H1 (cell line): ENCODE results near the gene LTC4S. TPM values are rescaled to one million over a fixed set of nuclear protein-coding genes. Genes with fewer than 3 reads are reported as not detected.
A peak's percentile ranks its signal among the peaks of the same experiment; 100 is the strongest.

Experiments
- BCL11A ChIP-seq, 2 experiments: IDR thresholded peaks; one replicate each; pipeline ENCODE4 v1.6.1; 2011; ENCODE audit warnings: low read depth in 2 of 2, low read length in 2 of 2, mild to moderate bottlenecking in 2 of 2
- CHD1 ChIP-seq: IDR thresholded peaks from 2 replicates; pipeline ENCODE4 v1.6.1; 2012; ENCODE audit warnings: low read depth, low read length, improper control_type of control experiment
- CHD2 ChIP-seq: IDR thresholded peaks from 2 replicates; pipeline ENCODE4 v1.6.1; 2012; ENCODE audit warnings: low read length, improper control_type of control experiment
- CREB1 ChIP-seq: IDR thresholded peaks from 2 replicates; pipeline ENCODE4 v1.6.1; 2012; ENCODE audit warnings: inconsistent platforms
- EGR1 ChIP-seq: IDR thresholded peaks from 2 replicates; pipeline ENCODE4 v1.6.1; 2011; ENCODE audit warnings: low read depth, low read length, borderline replicate concordance
- EZH2 ChIP-seq: fragments of 200-600 bp; sonication (generic); IDR thresholded peaks from 2 replicates; pipeline ENCODE4 v1.7.1; 2012; ENCODE audit warnings: low read depth, mild to moderate bottlenecking, moderate library complexity, low read length, inconsistent platforms; ENCODE audit not compliant: severe bottlenecking
- GTF2F1 ChIP-seq: IDR thresholded peaks from 2 replicates; pipeline ENCODE4 v1.6.1; 2012; ENCODE audit warnings: low read depth, low read length, improper control_type of control experiment, borderline replicate concordance
- HDAC2 ChIP-seq, 2 experiments: fragments of 300-600 bp in 1 of 2; sonication (generic) in 1 of 2; IDR thresholded peaks; 2 replicates each; pipeline ENCODE4 v1.6.1; 2011 to 2012; ENCODE audit warnings: low read depth in 2 of 2, low read length in 2 of 2, mild to moderate bottlenecking in 2 of 2, moderate library complexity in 2 of 2, borderline replicate concordance in 1 of 2, inconsistent platforms in 1 of 2
- HDAC6 ChIP-seq: IDR thresholded peaks from one replicate; pipeline ENCODE4 v1.7.1; 2012; ENCODE audit warnings: low read depth, mild to moderate bottlenecking, inconsistent platforms, low read length, moderate library complexity
- JUN ChIP-seq: IDR thresholded peaks from 2 replicates; pipeline ENCODE4 v1.6.1; 2011; ENCODE audit warnings: low read depth, mild to moderate bottlenecking, improper control_type of control experiment, low read length
- MAX ChIP-seq: IDR thresholded peaks from 2 replicates; pipeline ENCODE4 v1.6.1; 2012; ENCODE audit warnings: inconsistent platforms
- NRF1 ChIP-seq: IDR thresholded peaks from 2 replicates; pipeline ENCODE4 v1.6.1; 2011; ENCODE audit warnings: mild to moderate bottlenecking, low read depth, low read length, improper control_type of control experiment
- POU5F1 ChIP-seq: IDR thresholded peaks from 2 replicates; pipeline ENCODE4 v1.6.1; 2011; ENCODE audit warnings: low read depth, mild to moderate bottlenecking, low read length, moderate library complexity
- RBBP5 ChIP-seq: IDR thresholded peaks from 2 replicates; pipeline ENCODE4 v1.7.1; 2012; ENCODE audit warnings: low read depth, mild to moderate bottlenecking, inconsistent platforms, low read length, moderate library complexity, borderline replicate concordance
- SIN3A ChIP-seq, 2 experiments: IDR thresholded peaks in 1 of 2; conservative IDR thresholded peaks in 1 of 2; 2 replicates each; pipeline ENCODE4 v1.6.1; 2011 to 2012; ENCODE audit warnings: low read length in 2 of 2, improper control_type of control experiment in 1 of 2, low read depth in 1 of 2, mild to moderate bottlenecking in 1 of 2
- SIRT6 ChIP-seq: IDR thresholded peaks from one replicate; pipeline ENCODE4 v1.7.1; 2012; ENCODE audit warnings: low read length, inconsistent platforms
- SP1 ChIP-seq: IDR thresholded peaks from 2 replicates; pipeline ENCODE4 v1.6.1; 2011; ENCODE audit warnings: low read depth, low read length
- SP2 ChIP-seq: IDR thresholded peaks from 2 replicates; pipeline ENCODE4 v1.6.1; 2012; ENCODE audit warnings: mild to moderate bottlenecking, low read length, inconsistent platforms
- SUZ12 ChIP-seq: fragments of 200-600 bp; sonication (generic); IDR thresholded peaks from 2 replicates; pipeline ENCODE4 v1.6.1; 2012; ENCODE audit warnings: mild to moderate bottlenecking, inconsistent platforms, low read length, moderate library complexity, mixed read lengths
- TAF7 ChIP-seq: optimal IDR thresholded peaks from 2 replicates; pipeline ENCODE3; 2011; ENCODE audit warnings: low read depth, mild to moderate bottlenecking, inconsistent platforms, low read length, moderate library complexity, borderline replicate concordance
- ZNF274 ChIP-seq: IDR thresholded peaks from 2 replicates; pipeline ENCODE4 v1.7.0; 2012; ENCODE audit warnings: low read length, borderline replicate concordance; ENCODE audit errors: extremely low read depth
- polyA plus RNA-seq, 7 experiments: library from polyadenylated mRNA; depleted of rRNA in 3 of 7; stranded (reverse) in 5 of 7; unstranded in 2 of 7; fragments of >200 nt in 5 of 7; fragments of 200-250 nt in 2 of 7; gene quantifications; 1 replicate in 5 of 7; 2 replicates in 1 of 7; 4 replicates in 1 of 7; pipeline versions ENCODE4 v1.2.1 to v1.2.3, GENCODE V29; 2011 to 2013; ENCODE audit warnings: missing spikeins in 2 of 7, mixed read lengths in 2 of 7
- total RNA-seq: library from RNA; stranded (reverse); fragmentation: NEBNext Ultra II Directional; extraction: Animal tissue kit (Norgen Biotek cat#: 25700); gene quantifications from 2 replicates; pipeline ENCODE4 v1.2.1, GENCODE V29; 2021
- TF ChIP-seq, protein P1 (sequence below): IDR thresholded peaks from 2 replicates; pipeline ENCODE4 v1.6.1; 2012; ENCODE audit warnings: inconsistent platforms

LTC4S gene
- total and polyA plus RNA-seq, 2 of the 8 experiments (the other 6 are each of a cell fraction or from before 2014, with no cell fraction given), result 2.2 to 3.7 TPM

DNA sequence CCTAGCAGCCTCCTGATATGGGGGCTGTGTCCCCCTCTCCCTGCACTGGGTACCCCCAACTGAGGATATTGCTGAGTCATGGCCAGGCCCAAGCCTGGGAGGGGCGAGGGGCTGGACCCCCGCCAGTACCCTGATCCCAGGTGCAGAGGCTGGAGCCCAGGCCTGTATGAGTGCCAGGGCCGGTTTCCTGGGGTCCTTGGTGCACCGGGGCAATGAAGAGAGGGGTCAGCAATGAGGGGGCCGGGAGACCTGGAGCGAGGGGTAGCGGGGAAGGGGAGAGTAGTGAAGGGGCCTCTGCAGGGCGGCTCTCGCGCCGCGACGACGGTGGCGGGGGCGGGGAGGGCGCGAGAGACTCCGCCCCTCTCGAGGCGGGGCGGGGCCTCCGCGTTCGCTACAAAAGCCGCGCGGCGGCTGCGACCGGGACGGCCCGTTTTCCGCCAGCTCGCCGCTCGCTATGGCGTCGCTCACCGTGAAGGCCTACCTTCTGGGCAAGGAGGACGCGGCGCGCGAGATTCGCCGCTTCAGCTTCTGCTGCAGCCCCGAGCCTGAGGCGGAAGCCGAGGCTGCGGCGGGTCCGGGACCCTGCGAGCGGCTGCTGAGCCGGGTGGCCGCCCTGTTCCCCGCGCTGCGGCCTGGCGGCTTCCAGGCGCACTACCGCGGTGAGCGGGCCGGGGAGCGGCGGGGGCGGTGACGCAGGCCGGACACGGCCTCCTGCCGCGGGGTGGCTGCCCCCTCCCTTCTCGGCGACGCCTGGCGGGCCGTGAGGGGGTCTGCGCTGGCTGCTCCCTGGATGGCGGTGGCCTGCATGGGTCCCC, 26.9 kb downstream of the LTC4S start, which contains the start of gene SQSTM1 (continued):
- TF ChIP-seq CHD2 (no peak), TAF7 (no peak), SIRT6 (no peak), JUN (no peak), HDAC6 (no peak), NRF1 (no peak), EGR1 (peak; percentile 75; the same call in 1 of the 2 replicates), SIN3A (conservative IDR thresholded peaks at IDR 0.05 in 1 of 2, IDR thresholded peaks at IDR 0.05 in 1 of 2; ENCODE audit: low read depth in 1 of 2, low read length in 2 of 2) (peak in 1 of 2 experiments; percentile 77; a peak in 2 of 4 replicates), MAX (peak; percentile 31; the same call in 1 of the 2 replicates), ZNF274 (no peak), POU5F1 (no peak), RBBP5 (no peak; the same call in 1 of the 2 replicates), CREB1 (peak; percentile 68; the same call in 1 of the 2 replicates), SP2 (no peak), BCL11A (IDR thresholded peaks at IDR 0.05; ENCODE audit: low read depth in 2 of 2, low read length in 2 of 2) (no peak), HDAC2 (IDR thresholded peaks at IDR 0.05; ENCODE audit: borderline replicate concordance in 1 of 2, low read depth in 2 of 2, low read length in 2 of 2) (no peak), SP1 (no peak), CHD1 (no peak), GTF2F1 (no peak), EZH2 (no peak), SUZ12 (no peak)
- TF ChIP-seq, protein P1, sequence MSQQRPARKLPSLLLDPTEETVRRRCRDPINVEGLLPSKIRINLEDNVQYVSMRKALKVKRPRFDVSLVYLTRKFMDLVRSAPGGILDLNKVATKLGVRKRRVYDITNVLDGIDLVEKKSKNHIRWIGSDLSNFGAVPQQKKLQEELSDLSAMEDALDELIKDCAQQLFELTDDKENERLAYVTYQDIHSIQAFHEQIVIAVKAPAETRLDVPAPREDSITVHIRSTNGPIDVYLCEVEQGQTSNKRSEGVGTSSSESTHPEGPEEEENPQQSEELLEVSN, result no peak; the same call in 1 of the 2 replicates
